OCI-LY7 (cell line): ENCODE data around the gene ITSN2. TPM values are rescaled to one million over a fixed set of nuclear protein-coding genes. Genes with fewer than 3 reads are reported as not detected.

Experiments used
- BruUV-seq: library from RNA; stranded (reverse); fragments of 400-500 nt; replicated peaks from 2 replicates; lab custom pipeline; 2021; lab: Mats Ljungman, UMichigan
- CTCF ChIA-PET: fragments of 300-600 bp; sonication (Branson Sonifier 250); formaldehyde crosslinking; loops from one replicate; lab custom pipeline; 2022; ENCODE audit warnings: antibody characterized with exemption; ENCODE audit not compliant: unreplicated experiment; lab: Charles Lee
- POLR2A ChIA-PET: fragments of 300-600 bp; sonication (Branson Sonifier 250); formaldehyde crosslinking; loops from one replicate; lab custom pipeline; 2022; ENCODE audit warnings: antibody characterized with exemption; lab: Charles Lee
- DNase-seq: peaks from one replicate; pipeline ENCODE4 v3.0.0-alpha.2; 2015; ENCODE audit warnings: low spot score
- H2AFZ ChIP-seq: fragments of 200-600 bp; sonication (generic), shearing (Covaris generic); 2 replicates; pipeline ENCODE4 v1.6.1; 2014; ENCODE audit warnings: mild to moderate bottlenecking, antibody characterized with exemption, low read length, moderate library complexity
- H3K27ac ChIP-seq: fragments of 200-600 bp; sonication (generic); 2 replicates; pipeline ENCODE4 v1.5.1; 2014; ENCODE audit warnings: mixed run types, low read depth, mild to moderate bottlenecking, moderate library complexity, low read length, inconsistent platforms; ENCODE audit not compliant: poor library complexity, severe bottlenecking
- H3K36me3 ChIP-seq: fragments of 200-600 bp; sonication (generic); 2 replicates; pipeline ENCODE4 v1.6.1; 2014; ENCODE audit warnings: mild to moderate bottlenecking, antibody characterized with exemption, low read length, moderate library complexity, mixed read lengths; ENCODE audit not compliant: insufficient read depth
- H3K4me1 ChIP-seq: fragments of 200-600 bp; sonication (generic); 2 replicates; pipeline ENCODE4 v1.5.1; 2014; ENCODE audit warnings: mild to moderate bottlenecking, low read length; ENCODE audit not compliant: insufficient read depth, poor library complexity, severe bottlenecking
- H3K4me2 ChIP-seq: fragments of 200-600 bp; sonication (generic); 2 replicates; pipeline ENCODE4 v1.6.1; 2014; ENCODE audit warnings: mild to moderate bottlenecking, low read length
- H3K4me3 ChIP-seq: fragments of 200-600 bp; sonication (generic); 2 replicates; pipeline ENCODE4 v1.5.1; 2014; ENCODE audit warnings: mild to moderate bottlenecking, low read depth, low read length; ENCODE audit not compliant: poor library complexity, severe bottlenecking
- H3K79me2 ChIP-seq: fragments of 200-600 bp; sonication (generic); 2 replicates; pipeline ENCODE4 v1.6.1; 2016; ENCODE audit warnings: low read depth, mild to moderate bottlenecking, low read length, moderate library complexity, mixed read lengths; ENCODE audit not compliant: insufficient read depth
- H3K9me2 ChIP-seq: fragments of 200-600 bp; sonication (generic); 2 replicates; pipeline ENCODE4 v1.6.1; 2016; ENCODE audit warnings: mild to moderate bottlenecking, low read length, mixed read lengths; ENCODE audit not compliant: insufficient read depth
- H3K9me3 ChIP-seq: fragments of 200-600 bp; sonication (generic); 2 replicates; pipeline ENCODE4 v1.6.1; 2014; ENCODE audit warnings: mild to moderate bottlenecking, mixed run types, low read length, mixed read lengths
- H4K20me1 ChIP-seq: fragments of 200-600 bp; sonication (generic); 2 replicates; pipeline ENCODE4 v1.6.1; 2014; ENCODE audit warnings: mild to moderate bottlenecking, antibody characterized with exemption, low read length, moderate library complexity, mixed read lengths; ENCODE audit not compliant: insufficient read depth
- EZH2phosphoT487 ChIP-seq: fragments of 200-600 bp; sonication (generic); IDR thresholded peaks from 2 replicates; pipeline ENCODE4 v1.6.1; 2018; ENCODE audit warnings: low read depth, borderline replicate concordance, mild to moderate bottlenecking, mixed run types, antibody characterized with exemption, low read length, moderate library complexity, mixed read lengths
- intact Hi-C: fragments of 100-400 bp; cut with micrococcal nuclease; formaldehyde crosslinking; loops from one replicate; pipeline ENCODE4 v1.10.0; 2022; ENCODE audit not compliant: unreplicated experiment
- total RNA-seq, 2 experiments: library from RNA; depleted of rRNA in 1 of 2; stranded (reverse); fragments of >200 nt in 1 of 2; shearing (Covaris generic) in 1 of 2; gene quantifications; 2 replicates each; pipeline ENCODE4 v1.2.3, GENCODE V29; 2014 to 2022
- TF ChIP-seq, protein P1 (sequence below): fragments of 200-600 bp; sonication (generic); conservative IDR thresholded peaks from 2 replicates; pipeline ENCODE4 v1.5.1; 2014; ENCODE audit warnings: mild to moderate bottlenecking, antibody characterized with exemption, low read length, moderate library complexity, mixed read lengths

Gene ITSN2
- total RNA-seq, 2 experiments from 2014 or later, result 25.4 to 65.7 TPM

DNA sequence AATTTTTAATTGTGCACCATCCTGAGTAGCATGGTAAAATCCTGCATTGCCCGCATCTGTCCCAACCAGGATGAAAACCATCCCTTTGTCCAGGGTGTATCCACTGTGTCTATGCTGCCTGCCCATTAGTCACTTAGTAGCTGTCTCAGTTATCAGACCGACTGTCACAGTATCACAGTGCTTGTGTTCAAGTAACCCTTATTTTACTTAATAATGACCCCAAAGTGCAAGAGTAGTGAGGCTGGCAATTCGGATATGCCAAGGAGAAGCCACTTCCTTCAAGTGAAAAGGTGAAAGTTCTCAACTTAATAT, 8.8 kb downstream of the ITSN2 start:
- intact Hi-C loops, result no loop called here
- H3K4me1 ChIP-seq, result peaks cover 32% of the 10 kb centered on the region

DNA sequence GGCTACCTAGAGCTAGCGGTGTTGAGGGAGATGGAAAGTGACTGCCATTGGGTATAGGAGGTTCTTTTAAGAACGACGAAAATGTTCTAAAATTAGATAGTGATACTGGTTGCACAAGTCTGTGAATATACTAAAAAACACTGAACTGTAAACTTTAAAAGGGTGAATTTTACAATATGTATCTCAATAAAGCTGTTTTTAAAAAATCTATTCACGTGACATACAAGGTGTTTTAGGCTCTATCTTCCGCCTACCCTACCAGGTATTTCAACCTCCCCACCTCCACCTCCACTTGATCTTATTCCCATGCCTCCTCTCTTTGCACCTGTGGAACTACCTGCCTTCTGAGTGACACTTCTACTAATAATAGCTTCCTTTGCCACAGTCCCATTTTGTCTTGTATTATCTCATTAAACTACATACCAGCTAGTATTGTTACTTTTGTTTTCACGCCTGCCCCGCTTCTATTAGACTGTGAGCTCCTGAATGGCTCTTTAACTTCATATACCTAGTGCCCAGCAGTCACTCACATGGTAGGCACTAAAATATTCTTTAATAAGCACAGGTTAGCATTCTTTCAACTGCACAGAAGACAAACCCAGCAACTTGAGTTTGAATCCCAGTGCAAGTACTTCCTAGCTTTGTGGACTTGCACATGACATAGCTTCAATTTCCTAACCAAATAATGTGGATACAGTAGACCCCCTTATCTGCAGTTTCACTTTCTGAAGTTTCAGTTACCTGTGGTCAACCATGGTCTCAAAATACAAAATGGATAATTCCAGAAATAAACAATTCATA, 9.3 kb downstream of the ITSN2 start:
- Histone ChIP-seq H3K9me2 (no peaks in the 10 kb centered on the region; the same call in 1 of the 2 replicates), H3K4me3 (no peak overlapping the region), H3K4me2 (peak overlapping the region; percentile 18; the same call in 1 of the 2 replicates), H3K4me1 (peaks cover 32% of the 10 kb centered on the region), H3K36me3 (no peaks in the 10 kb centered on the region), H4K20me1 (peaks cover 26% of the 10 kb centered on the region), H2AFZ (no peak overlapping the region), H3K9me3 (no peaks in the 10 kb centered on the region; the same call in 1 of the 2 replicates), H3K27ac (no peak overlapping the region), H3K79me2 (peaks cover 100% of the 10 kb centered on the region)
- ChIA-PET CTCF (no interaction called here), POLR2A (interaction anchor here (0.6 to 2.5 kb wide), 6 partner anchors 9 to 1501 kb away, joined by 3 to 9 read pairs (median 4); partner anchors contain the start of gene ITSN2)
- intact Hi-C loops, result no loop called here
- DNase-seq, result no peak
- no peak for TF ChIP-seq EZH2phosphoT487
- TF ChIP-seq, protein P1, sequence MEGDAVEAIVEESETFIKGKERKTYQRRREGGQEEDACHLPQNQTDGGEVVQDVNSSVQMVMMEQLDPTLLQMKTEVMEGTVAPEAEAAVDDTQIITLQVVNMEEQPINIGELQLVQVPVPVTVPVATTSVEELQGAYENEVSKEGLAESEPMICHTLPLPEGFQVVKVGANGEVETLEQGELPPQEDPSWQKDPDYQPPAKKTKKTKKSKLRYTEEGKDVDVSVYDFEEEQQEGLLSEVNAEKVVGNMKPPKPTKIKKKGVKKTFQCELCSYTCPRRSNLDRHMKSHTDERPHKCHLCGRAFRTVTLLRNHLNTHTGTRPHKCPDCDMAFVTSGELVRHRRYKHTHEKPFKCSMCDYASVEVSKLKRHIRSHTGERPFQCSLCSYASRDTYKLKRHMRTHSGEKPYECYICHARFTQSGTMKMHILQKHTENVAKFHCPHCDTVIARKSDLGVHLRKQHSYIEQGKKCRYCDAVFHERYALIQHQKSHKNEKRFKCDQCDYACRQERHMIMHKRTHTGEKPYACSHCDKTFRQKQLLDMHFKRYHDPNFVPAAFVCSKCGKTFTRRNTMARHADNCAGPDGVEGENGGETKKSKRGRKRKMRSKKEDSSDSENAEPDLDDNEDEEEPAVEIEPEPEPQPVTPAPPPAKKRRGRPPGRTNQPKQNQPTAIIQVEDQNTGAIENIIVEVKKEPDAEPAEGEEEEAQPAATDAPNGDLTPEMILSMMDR, result no peak
- BruUV-seq, result no TSS peak

More for the DNA sequence above, 8.8 kb downstream of the ITSN2 start:
- no TSS peak for BruUV-seq
- H3K9me3 ChIP-seq, result no peaks in the 10 kb centered on the region; the same call in 1 of the 2 replicates
- TF ChIP-seq, protein P1, result no peak
- no peak for TF ChIP-seq EZH2phosphoT487
- peaks cover 95% of the 10 kb centered on the region for H3K79me2 ChIP-seq
- no peaks in the 10 kb centered on the region for H3K9me2 ChIP-seq
- H3K4me2 ChIP-seq, result peak overlapping the region; percentile 18; the same call in 1 of the 2 replicates
- no peak for DNase-seq
- H2AFZ ChIP-seq, result no peak overlapping the region
- peaks cover 26% of the 10 kb centered on the region for H4K20me1 ChIP-seq
- H3K4me3 ChIP-seq, result no peak overlapping the region
- ChIA-PET CTCF (no interaction called here), POLR2A (interaction anchor here (0.7 to 2.5 kb wide), 4 partner anchors 8 to 23 kb away, joined by 3 to 9 read pairs (median 4); partner anchors contain the start of gene ITSN2)
- H3K36me3 ChIP-seq, result no peaks in the 10 kb centered on the region
- no peak overlapping the region for H3K27ac ChIP-seq

DNA sequence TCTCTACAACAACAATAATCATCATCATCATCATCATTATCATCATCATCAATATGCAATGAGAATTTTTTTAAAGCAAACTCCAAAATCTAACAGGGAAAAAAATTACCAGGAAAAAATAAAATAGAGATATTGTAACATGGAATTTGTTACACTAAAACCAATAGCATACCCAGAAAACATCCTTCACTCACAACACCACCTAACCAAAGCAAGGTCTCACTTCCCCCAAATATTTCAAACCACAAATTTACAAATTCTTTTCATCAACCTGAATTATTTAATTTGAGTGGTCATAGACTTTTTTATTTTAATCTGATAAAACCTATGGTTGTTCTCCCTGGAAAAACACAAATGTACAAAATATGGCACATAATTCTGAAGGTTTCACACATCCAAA, 11.2 kb downstream of the ITSN2 start:
- no peak for DNase-seq
- Histone ChIP-seq H3K27ac (no peak overlapping the region), H3K4me1 (peaks cover 18% of the 10 kb centered on the region), H3K79me2 (peaks cover 100% of the 10 kb centered on the region), H3K4me3 (no peak overlapping the region), H4K20me1 (peaks cover 19% of the 10 kb centered on the region), H3K36me3 (no peaks in the 10 kb centered on the region; the same call in 1 of the 2 replicates), H2AFZ (no peak overlapping the region), H3K4me2 (no peak overlapping the region), H3K9me2 (no peaks in the 10 kb centered on the region; the same call in 1 of the 2 replicates), H3K9me3 (no peaks in the 10 kb centered on the region; the same call in 1 of the 2 replicates)
- intact Hi-C loops, result no loop called here
- TF ChIP-seq EZH2phosphoT487, result no peak
- TF ChIP-seq, protein P1, result no peak
- ChIA-PET POLR2A (interaction anchor here (1.3 to 2.1 kb wide), 3 partner anchors 9 to 20 kb away, joined by 4 to 5 read pairs (median 5); no protein-coding TSS in a partner anchor), CTCF (no interaction called here)
- BruUV-seq, result no TSS peak
